Muscle layer of colon (tissue), 2 donors: Measurements from ENCODE around the gene FAM32A.

Source experiments
- H3K27ac ChIP-seq: one replicate; pipeline ENCODE4 v1.7.0; 2013; ENCODE audit warnings: low read depth, mild to moderate bottlenecking, low read length, moderate library complexity
- H3K27me3 ChIP-seq, 2 donors: one replicate each; pipeline ENCODE4 v1.7.0; 2013; ENCODE audit warnings: low read length in 2 of 2, mild to moderate bottlenecking in 2 of 2; ENCODE audit not compliant: insufficient read depth in 2 of 2, control insufficient read depth in 1 of 2
- H3K36me3 ChIP-seq: one replicate; pipeline ENCODE4 v1.7.0; 2013; ENCODE audit warnings: mild to moderate bottlenecking, low read length; ENCODE audit not compliant: insufficient read depth
- H3K4me1 ChIP-seq: one replicate; pipeline ENCODE4 v1.7.0; 2013; ENCODE audit warnings: mild to moderate bottlenecking, low read length; ENCODE audit not compliant: insufficient read depth
- H3K4me3 ChIP-seq, 2 donors: one replicate each; pipeline ENCODE4 v1.7.0; 2013; ENCODE audit warnings: low read length in 2 of 2, low read depth in 1 of 2, mild to moderate bottlenecking in 1 of 2, moderate library complexity in 1 of 2
- H3K9ac ChIP-seq: one replicate; pipeline ENCODE4 v1.7.0; 2013; ENCODE audit warnings: low read length
- H3K9me3 ChIP-seq: one replicate; pipeline ENCODE4 v1.7.0; 2013; ENCODE audit warnings: mild to moderate bottlenecking, low read length
- donor health status: abdominal sarcoma.
- donor health status: Adenocarcinoma of cecum.

The FAM32A gene

DNA sequence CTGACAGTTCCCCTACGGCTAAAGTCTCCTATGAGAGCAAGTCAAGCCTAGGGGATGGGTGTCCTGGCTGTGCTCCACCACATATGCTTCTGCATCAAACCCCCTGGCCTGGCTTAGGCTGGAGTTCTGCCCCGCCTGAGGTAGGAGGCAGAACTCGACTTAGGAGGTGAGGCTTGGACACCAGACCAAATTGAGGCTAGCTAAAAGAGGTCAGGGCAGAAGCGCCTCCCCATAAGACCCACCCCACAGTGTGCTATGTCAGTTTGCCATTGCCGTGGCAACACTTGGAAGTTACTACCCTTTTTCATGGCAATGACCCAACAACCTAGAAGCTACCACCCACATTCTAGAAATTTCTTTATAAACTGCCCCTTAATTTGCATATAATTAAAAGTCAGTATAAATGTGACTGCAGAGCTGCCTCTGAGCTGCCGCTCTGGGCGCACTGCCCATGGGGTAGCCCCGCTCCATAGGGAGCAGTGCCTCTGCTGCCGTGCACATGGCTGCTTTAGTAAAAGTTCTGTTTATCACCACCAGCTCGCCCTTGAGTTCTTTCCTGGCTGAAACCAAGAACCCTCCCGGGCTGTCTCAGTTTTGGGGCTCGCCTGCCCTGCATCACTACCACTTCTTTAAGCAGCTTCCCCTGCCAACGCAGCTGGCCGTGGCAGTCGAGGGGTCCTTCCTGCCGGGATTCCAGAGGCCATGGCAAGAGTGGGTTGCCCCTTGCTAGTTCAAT, 32.7 kb downstream of the FAM32A start:
- Histone ChIP-seq H3K27ac (no peak overlapping the region), H3K9ac (no peak overlapping the region), H3K4me1 (no peaks in the 10 kb centered on the region), H3K36me3 (peaks cover 47% of the 10 kb centered on the region), H3K27me3 (no peaks in the 10 kb centered on the region), H3K4me3 (no peak overlapping the region), H3K9me3 (peaks cover 12% of the 10 kb centered on the region)

DNA sequence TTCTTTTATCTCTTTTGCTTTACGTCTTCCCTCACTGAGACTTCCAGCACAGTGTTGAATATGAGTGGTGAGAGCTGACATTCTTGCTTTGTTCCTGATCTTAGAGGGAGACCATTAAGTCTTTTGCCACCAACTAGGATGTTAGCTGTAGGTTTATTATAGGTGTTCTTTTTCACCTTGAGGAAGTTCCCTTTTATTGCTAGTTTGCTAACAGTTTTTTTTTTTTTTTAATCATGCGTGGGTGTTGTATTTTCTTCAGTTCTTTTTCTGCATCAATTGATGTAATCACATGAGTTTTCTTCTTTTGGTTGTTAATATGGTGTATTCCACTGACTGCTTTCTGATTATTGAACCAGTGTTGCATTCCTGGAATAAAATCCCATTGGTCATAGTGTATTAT, 33.6 kb downstream of the FAM32A start:
- Histone ChIP-seq H3K27me3 (no peaks in the 10 kb centered on the region), H3K4me1 (no peaks in the 10 kb centered on the region), H3K36me3 (peaks cover 56% of the 10 kb centered on the region), H3K27ac (no peak overlapping the region), H3K9ac (no peak overlapping the region), H3K4me3 (no peak overlapping the region), H3K9me3 (peaks cover 12% of the 10 kb centered on the region)

DNA sequence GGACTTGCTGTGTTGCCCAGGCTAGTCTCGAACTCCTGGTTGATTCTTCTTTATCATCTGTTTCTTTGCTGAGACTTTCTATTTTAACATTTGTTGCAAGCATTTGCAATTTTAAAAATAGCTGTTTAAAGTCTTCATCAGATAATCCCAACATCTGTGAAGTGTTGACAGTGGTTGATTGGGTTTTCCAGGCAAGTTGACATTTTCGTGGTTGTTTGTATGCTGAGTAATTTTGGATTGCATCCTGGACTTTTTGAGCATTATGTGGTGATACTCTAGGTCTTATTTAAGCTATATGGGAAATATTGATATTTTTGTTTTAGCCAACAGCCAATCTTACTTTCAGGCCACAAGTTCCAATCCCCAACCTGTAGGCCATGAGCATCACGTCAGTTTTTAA, 37.6 kb downstream of the FAM32A start:
- no peaks in the 10 kb centered on the region for H3K4me1 ChIP-seq
- H3K9ac ChIP-seq = no peak overlapping the region
- H3K36me3 ChIP-seq = peaks cover 77% of the 10 kb centered on the region
- no peak overlapping the region for H3K27ac ChIP-seq
- peaks cover 12% of the 10 kb centered on the region for H3K9me3 ChIP-seq
- H3K4me3 ChIP-seq = no peak overlapping the region
- no peaks in the 10 kb centered on the region for H3K27me3 ChIP-seq

DNA sequence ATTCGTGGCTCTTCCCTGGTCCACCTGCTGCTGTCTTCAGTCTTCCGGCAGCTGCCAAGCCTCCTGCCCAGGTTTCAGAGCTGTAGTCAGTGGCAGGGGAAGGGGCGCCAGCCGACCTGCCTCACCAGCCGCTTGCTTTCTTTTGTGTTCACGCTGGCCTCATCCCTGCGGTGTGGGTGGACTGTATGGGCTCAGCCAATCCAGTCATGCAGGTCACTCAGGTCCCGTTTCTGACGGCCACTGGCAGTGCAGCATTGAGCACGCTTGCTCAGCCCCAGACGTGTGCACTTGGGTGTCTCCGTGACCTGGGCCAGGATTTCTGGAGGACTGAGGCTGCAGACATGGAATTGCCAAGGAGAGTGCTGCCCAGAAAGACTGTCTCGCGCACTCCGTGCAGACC, 38.5 kb downstream of the FAM32A start:
- no peaks in the 10 kb centered on the region for H3K4me1 ChIP-seq
- H3K27ac ChIP-seq = no peak overlapping the region
- H3K27me3 ChIP-seq = no peaks in the 10 kb centered on the region
- H3K9me3 ChIP-seq = peaks cover 12% of the 10 kb centered on the region
- no peak overlapping the region for H3K4me3 ChIP-seq
- no peak overlapping the region for H3K9ac ChIP-seq
- H3K36me3 ChIP-seq = peaks cover 81% of the 10 kb centered on the region

DNA sequence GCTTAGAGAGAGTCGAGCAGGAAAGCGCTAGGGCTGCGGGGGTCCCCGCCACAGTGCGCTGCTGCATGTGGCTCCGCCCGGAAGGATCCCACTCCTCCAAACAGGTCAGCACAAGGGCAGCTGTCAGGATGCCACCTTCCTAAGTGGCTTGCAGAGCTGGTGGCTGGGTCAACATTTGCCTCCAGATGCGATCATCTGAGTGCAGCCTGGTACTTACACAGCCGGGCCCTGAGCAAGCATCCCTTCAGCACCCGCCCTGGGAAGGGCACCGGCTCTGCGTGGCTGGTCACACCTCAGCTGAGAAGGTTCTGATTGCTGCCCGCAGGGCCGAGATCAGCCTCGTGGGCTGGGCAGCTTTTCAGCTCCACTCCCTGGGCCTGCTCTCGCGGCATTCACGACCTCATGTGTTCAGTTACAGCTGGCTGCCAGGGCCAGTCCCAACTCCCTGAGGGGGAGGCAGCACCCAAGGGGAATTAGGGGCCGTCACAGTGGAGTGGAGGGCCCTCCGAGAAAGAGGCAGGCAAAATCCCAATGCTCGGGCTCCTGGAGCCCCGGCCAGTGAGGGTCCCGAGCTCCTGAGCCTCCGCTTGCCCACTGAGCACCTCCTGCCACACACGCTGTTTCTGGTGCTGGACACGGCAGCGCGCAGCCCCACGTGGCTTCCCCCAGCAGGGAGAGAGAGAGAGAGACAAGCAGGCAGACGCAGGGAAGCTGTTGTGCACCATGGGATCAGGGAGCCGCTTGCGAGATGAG, 39.3 kb downstream of the FAM32A start:
- Histone ChIP-seq H3K36me3 (peaks cover 88% of the 10 kb centered on the region), H3K9ac (no peak overlapping the region), H3K27me3 (no peaks in the 10 kb centered on the region), H3K27ac (no peak overlapping the region), H3K4me1 (no peaks in the 10 kb centered on the region), H3K4me3 (no peak overlapping the region), H3K9me3 (peaks cover 12% of the 10 kb centered on the region)

DNA sequence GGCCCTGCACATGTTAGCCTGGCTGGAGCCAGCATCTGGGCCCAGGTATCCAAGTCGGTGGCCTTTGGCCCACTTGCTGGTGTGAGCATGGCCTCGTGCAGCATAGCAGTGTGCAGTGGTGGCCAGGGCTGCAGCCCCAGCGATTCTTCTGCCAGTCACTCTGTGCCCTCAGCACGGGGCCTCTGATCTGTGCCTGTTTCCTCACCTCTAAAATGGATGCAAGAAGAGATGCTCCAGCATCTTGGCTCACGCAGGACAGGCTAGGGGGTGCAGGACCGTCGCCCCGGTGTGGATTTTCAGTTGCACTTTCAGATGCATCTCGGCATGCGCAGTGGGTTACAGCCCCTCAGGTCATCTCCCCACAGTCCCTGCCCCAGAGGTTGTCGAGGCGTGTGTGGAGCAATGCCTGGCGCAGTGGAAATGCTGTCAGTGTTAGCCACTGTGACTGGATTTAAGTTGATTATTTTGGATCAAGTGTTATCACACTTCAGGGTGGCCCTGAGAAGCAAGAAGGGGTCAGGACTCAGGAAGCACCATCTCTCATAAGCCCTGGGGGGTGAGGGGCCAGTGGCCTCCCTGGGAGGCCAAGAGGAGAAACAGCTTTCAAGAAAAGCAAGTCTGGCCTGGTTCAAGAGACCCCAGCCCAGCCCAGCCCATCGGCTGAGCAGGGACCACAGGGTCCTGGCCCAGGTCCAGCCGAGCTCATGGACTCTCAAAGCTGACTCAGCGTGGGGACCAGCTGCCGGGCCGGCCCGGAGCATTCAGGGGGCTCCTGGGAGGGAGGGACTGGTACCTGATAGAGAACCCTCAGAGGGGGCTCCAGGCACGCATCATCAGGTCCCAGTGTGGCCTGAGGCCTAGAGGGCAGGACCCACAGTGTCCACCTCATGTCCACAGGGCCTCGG, 40.3 kb downstream of the FAM32A start:
- Histone ChIP-seq H3K27me3 (no peaks in the 10 kb centered on the region), H3K27ac (no peak overlapping the region), H3K9me3 (peaks cover 12% of the 10 kb centered on the region), H3K9ac (no peak overlapping the region), H3K36me3 (peaks cover 84% of the 10 kb centered on the region), H3K4me3 (no peak overlapping the region), H3K4me1 (no peaks in the 10 kb centered on the region)

DNA sequence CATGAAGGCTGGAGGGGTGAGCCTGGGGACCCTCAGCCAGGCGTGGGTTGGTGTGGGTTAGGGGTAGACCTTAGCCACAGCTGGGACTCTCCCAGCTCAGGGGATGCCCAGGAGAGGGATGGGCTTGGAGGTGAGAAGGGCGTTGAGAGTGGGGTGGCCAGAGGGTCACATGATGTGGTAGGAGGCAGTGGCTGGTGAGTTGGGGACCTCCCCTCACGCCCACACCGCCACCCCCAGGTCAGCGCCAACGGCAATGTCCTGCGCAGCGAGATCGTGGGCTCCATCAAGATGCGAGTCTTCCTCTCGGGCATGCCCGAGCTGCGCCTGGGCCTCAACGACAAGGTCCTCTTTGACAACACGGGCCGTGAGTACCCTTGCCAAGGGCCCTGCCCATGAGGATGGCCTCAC, 41.0 kb downstream of the FAM32A start:
- Histone ChIP-seq H3K36me3 (peaks cover 77% of the 10 kb centered on the region), H3K4me3 (no peak overlapping the region), H3K27ac (no peak overlapping the region), H3K27me3 (no peaks in the 10 kb centered on the region), H3K9ac (no peak overlapping the region), H3K9me3 (peaks cover 6% of the 10 kb centered on the region), H3K4me1 (no peaks in the 10 kb centered on the region)

DNA sequence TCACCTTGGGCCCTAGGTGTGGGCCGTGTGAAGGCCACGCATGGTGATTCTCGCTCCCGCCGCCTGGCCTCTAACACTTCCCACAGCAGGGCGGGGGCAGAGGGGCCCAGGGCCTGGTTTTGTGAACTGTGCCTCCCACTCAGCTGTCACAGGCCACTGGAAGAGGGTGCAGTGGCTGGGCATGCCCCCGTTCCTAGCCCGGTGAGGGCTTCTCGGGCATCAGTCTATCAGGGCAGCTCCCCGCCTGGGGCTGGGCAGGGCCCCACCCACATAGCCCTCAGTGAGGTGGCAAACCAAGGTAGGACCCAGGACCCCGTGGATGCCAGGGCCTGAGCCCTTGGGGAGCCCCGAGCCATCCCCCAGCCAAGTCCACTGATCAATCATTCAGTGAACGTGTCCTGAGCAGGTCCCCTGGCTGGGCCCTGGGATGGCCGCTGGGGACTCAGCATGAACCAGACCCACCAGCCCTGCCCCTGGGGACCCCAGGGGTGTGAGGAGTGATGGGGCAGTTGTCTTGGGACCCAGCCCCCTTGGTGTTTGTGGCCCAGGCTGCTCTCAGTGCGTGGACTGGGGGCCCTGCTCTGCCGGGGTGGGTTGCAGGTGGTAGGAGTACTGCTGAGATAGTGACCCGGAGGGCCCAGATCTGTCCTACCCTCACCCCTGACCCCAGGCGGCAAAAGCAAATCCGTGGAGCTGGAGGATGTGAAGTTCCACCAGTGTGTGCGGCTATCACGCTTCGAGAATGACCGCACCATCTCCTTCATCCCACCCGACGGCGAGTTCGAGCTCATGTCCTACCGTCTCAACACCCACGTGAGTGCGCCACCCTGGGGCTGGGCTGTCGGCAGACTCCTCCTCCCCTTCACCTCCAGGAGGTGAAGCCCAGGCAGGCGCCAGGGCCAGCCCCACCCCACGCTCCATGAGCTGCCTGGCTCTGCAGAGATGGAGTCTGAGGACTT, 41.9 kb downstream of the FAM32A start:
- no peaks in the 10 kb centered on the region for H3K4me1 ChIP-seq
- no peaks in the 10 kb centered on the region for H3K27me3 ChIP-seq
- H3K27ac ChIP-seq = no peak overlapping the region
- no peak overlapping the region for H3K4me3 ChIP-seq
- H3K9me3 ChIP-seq = no peaks in the 10 kb centered on the region
- H3K36me3 ChIP-seq = peaks cover 78% of the 10 kb centered on the region
- H3K9ac ChIP-seq = no peak overlapping the region

DNA sequence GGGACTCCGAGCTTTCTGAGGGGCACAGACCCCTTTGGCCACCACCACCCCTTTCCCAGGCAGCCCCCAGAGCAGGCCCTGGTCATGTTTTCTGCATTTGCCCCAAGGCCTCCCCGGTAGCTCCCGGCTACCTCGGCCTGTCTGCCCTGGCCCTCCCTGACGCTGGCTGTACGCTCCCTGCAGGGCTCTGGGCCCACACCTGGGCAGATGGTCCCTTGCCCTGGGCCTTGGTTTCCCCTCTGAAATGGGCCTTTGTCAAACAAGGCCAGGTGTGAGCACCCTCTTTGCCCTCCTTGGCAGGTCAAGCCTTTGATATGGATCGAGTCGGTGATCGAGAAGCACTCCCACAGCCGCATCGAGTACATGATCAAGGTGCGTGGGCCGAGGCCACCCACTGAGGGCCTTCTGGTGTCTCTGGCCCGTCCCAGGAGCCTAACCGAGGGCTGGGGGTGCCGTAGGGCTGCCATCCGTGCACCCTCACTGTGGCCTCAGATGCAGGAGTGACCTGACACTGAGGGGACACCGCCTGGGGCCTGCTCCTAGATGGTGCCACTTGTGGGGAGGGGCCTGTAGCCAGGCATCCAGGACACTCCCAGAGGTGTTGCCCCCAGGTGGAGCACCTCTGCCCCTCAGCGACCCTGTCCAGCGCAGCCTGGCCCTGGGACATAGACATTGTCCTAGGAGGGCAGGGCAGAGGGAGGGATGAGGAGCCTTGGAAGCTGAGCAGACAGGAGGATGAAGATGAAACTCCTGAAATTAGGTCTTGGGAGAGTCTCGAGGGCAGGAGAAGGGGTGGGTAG, 42.8 kb downstream of the FAM32A start:
- Histone ChIP-seq H3K4me1 (no peaks in the 10 kb centered on the region), H3K36me3 (peaks cover 75% of the 10 kb centered on the region), H3K4me3 (no peak overlapping the region), H3K27me3 (no peaks in the 10 kb centered on the region), H3K9ac (no peak overlapping the region), H3K9me3 (no peaks in the 10 kb centered on the region), H3K27ac (no peak overlapping the region)

DNA sequence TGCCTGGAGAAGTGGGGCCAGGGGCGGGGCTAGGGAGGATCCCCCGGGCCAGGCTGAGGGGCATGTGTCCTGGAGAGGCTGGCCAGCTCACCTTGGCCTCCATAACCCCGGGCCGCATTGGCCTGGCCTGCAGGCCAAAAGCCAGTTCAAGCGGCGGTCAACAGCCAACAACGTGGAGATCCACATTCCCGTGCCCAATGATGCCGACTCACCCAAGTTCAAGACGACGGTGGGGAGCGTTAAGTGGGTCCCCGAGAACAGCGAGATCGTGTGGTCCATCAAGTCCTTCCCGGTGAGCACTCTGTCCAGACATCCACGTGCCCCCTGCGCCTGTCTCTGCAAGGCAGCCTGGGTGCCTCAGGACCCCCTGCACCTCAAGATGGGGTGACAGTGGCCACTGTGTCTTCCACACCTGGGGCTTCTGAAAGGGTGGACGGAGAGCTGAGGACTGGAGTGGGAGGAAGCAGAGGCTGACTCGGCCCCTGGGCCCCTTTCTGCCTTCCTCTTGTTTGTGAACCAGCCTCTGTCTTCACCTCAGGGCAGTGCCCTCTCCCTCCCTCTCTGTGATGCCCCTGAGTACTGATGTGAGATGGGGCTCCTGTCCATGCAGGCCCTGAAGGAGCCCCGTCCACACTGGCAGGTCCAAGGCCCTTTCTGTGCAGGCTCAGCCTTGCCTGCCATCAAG, 43.6 kb downstream of the FAM32A start:
- H3K9me3 ChIP-seq = no peaks in the 10 kb centered on the region
- no peaks in the 10 kb centered on the region for H3K4me1 ChIP-seq
- H3K27ac ChIP-seq = no peak overlapping the region
- peaks cover 67% of the 10 kb centered on the region for H3K36me3 ChIP-seq
- H3K9ac ChIP-seq = no peak overlapping the region
- no peaks in the 10 kb centered on the region for H3K27me3 ChIP-seq
- no peak overlapping the region for H3K4me3 ChIP-seq
